Common myeloid progenitor, CD34-positive (primary cell): ENCODE results near the gene DNAJC4.

ENCODE experiments used
- CTCF ChIA-PET: fragments of 350-600 bp; sonication (Branson Sonifier 250); formaldehyde crosslinking; loops from one replicate; lab custom pipeline; 2021; ENCODE audit warnings: antibody characterized with exemption; lab: Charles Lee
- POLR2A ChIA-PET: fragments of 350-600 bp; sonication (Branson Sonifier 250); formaldehyde crosslinking; loops from one replicate; lab custom pipeline; 2021; ENCODE audit warnings: antibody characterized with exemption; lab: Charles Lee
- DNase-seq, 3 donors: peaks; one replicate each; pipeline versions ENCODE4 v3.0.0 to v3.0.0-alpha.2; 2013
- H3K27ac ChIP-seq, 2 experiments: 1 replicate in 1 of 2; 2 replicates in 1 of 2; pipeline ENCODE4 v1.7.0; 2013; ENCODE audit warnings: inconsistent platforms in 2 of 2, low read length in 2 of 2, mild to moderate bottlenecking in 2 of 2, low read depth in 1 of 2, moderate library complexity in 1 of 2; ENCODE audit not compliant: severe bottlenecking in 2 of 2, insufficient read depth in 1 of 2, poor library complexity in 1 of 2
- H3K27me3 ChIP-seq, 5 experiments: replicated peaks in 2 of 5; 1 replicate in 3 of 5; 2 replicates in 2 of 5; pipeline versions ENCODE4 v1.6.1 to v1.7.0; 2013; ENCODE audit warnings: low read length in 4 of 5, mild to moderate bottlenecking in 2 of 5, moderate library complexity in 2 of 5, inconsistent platforms in 1 of 5; ENCODE audit not compliant: insufficient read depth in 5 of 5, control insufficient read depth in 4 of 5
- H3K36me3 ChIP-seq, 4 experiments: 1 replicate in 2 of 4; 2 replicates in 2 of 4; pipeline versions ENCODE4 v1.6.1 to v1.7.0; 2013; ENCODE audit warnings: low read length in 3 of 4, control low read depth in 1 of 4, mild to moderate bottlenecking in 1 of 4; ENCODE audit not compliant: control insufficient read depth in 4 of 4, insufficient read depth in 4 of 4
- H3K4me1 ChIP-seq, 4 experiments: 1 replicate in 3 of 4; 2 replicates in 1 of 4; pipeline versions ENCODE4 v1.6.1 to v1.7.1; 2013; ENCODE audit warnings: low read length in 3 of 4, mild to moderate bottlenecking in 3 of 4, control low read depth in 1 of 4, inconsistent platforms in 1 of 4, moderate library complexity in 1 of 4; ENCODE audit not compliant: control insufficient read depth in 4 of 4, insufficient read depth in 4 of 4; ENCODE audit errors: control extremely low read depth in 1 of 4
- H3K4me3 ChIP-seq, 7 experiments: 1 replicate in 4 of 7; 2 replicates in 3 of 7; pipeline versions ENCODE4 v1.5.1 to v1.7.0; 2013; ENCODE audit warnings: mild to moderate bottlenecking in 7 of 7, low read length in 6 of 7, moderate library complexity in 6 of 7, inconsistent platforms in 2 of 7, low read depth in 2 of 7, control low read depth in 1 of 7; ENCODE audit not compliant: insufficient read depth in 4 of 7, control insufficient read depth in 1 of 7; ENCODE audit errors: extremely low read depth in 1 of 7
- H3K9me3 ChIP-seq, 5 experiments: 1 replicate in 4 of 5; 2 replicates in 1 of 5; pipeline versions ENCODE4 v1.6.1 to v1.7.1; 2013; ENCODE audit warnings: low read length in 4 of 5, mild to moderate bottlenecking in 2 of 5, inconsistent platforms in 1 of 5, low read depth in 1 of 5, moderate library complexity in 1 of 5; ENCODE audit not compliant: control insufficient read depth in 4 of 5, insufficient read depth in 2 of 5; ENCODE audit errors: control extremely low read depth in 1 of 5
- WGBS: methylation state at CpG from one replicate; pipeline ENCODE4 v1.1.5; 2013; ENCODE audit not compliant: insufficient coverage; 5-methylcytosine and 5-hydroxymethylcytosine counted together

DNAJC4 gene

GRCh38 chr11:64249038-64249437 lies 18.7 kb downstream of the DNAJC4 start:
- no peak overlapping the region for H3K4me3 ChIP-seq
- POLR2A ChIA-PET, result interaction anchor here (1.6 kb wide), 1 partner anchor 19 kb away, joined by 4 read pairs; no protein-coding TSS in a partner anchor
- peaks cover 0 to 72% (median 68%) of the 10 kb centered on the region in 4 experiments for H3K4me1 ChIP-seq

GRCh38 chr11:64249563-64250414 lies 19.4 kb downstream of the DNAJC4 start:
- CTCF ChIA-PET, result interaction anchor here (1.0 to 12.2 kb wide), 13 partner anchors 10 to 108 kb away, joined by 3 to 177 read pairs (median 6); partner anchors contain the start of genes BAD, CATSPERZ and FERMT3
- H3K9me3 ChIP-seq, result no peaks in the 10 kb centered on the region
- no peaks in the 10 kb centered on the region for H3K27me3 ChIP-seq
- peaks cover 0 to 65% (median 62%) of the 10 kb centered on the region in 4 experiments for H3K4me1 ChIP-seq
- peaks cover 0 to 12% (median 2%) of the 10 kb centered on the region in 4 experiments for H3K36me3 ChIP-seq
- no peak overlapping the region for H3K27ac ChIP-seq
- WGBS, result 87% methylated on average over 7 of the region's 8 CpGs
- POLR2A ChIA-PET, result interaction anchor here (1.2 to 1.7 kb wide), 4 partner anchors 18 to 68 kb away, joined by 3 to 10 read pairs (median 5); partner anchors contain the start of genes FERMT3 and TRMT112
- H3K4me3 ChIP-seq, result peak overlapping the region in 2 of 7 experiments; percentile 33 to 55
- no peak for DNase-seq

More at GRCh38 chr11:64249038-64249437, 18.7 kb downstream of the DNAJC4 start:
- peaks cover 0 to 7% (median 3%) of the 10 kb centered on the region in 4 experiments for H3K36me3 ChIP-seq
- CTCF ChIA-PET, result interaction anchor here (1.2 to 12.2 kb wide), 6 partner anchors 11 to 54 kb away, joined by 3 to 177 read pairs (median 24); partner anchors contain the start of genes CATSPERZ and FERMT3
- no peak overlapping the region for H3K27ac ChIP-seq
- H3K9me3 ChIP-seq, result no peaks in the 10 kb centered on the region
- H3K27me3 ChIP-seq, result no peaks in the 10 kb centered on the region
- WGBS, result 100% methylated on average over 4 of the region's 4 CpGs
- DNase-seq, result no peak

GRCh38 chr11:64250415-64251015 lies 20.2 kb downstream of the DNAJC4 start:
- peaks cover 0 to 16% (median 7%) of the 10 kb centered on the region in 4 experiments for H3K36me3 ChIP-seq
- no peak overlapping the region for H3K27ac ChIP-seq
- POLR2A ChIA-PET, result interaction anchor here (1.2 to 1.7 kb wide), 4 partner anchors 18 to 67 kb away, joined by 3 to 10 read pairs (median 5); partner anchors contain the start of genes FERMT3 and TRMT112
- no peaks in the 10 kb centered on the region for H3K27me3 ChIP-seq
- WGBS, result 25% methylated on average over 11 of the region's 13 CpGs
- H3K4me1 ChIP-seq, result peaks cover 0 to 59% (median 55%) of the 10 kb centered on the region in 4 experiments
- CTCF ChIA-PET, result interaction anchor here (0.9 to 12.2 kb wide), 16 partner anchors 7 to 107 kb away, joined by 3 to 177 read pairs (median 5); partner anchors contain the start of genes BAD, CATSPERZ and FERMT3
- H3K4me3 ChIP-seq, result peak overlapping the region; percentile 46 to 85 (median 75)
- no peaks in the 10 kb centered on the region for H3K9me3 ChIP-seq
- DNase-seq, result no peak

- H3K36me3 ChIP-seq, result peaks cover 0 to 23% (median 10%) of the 10 kb centered on the region in 4 experiments
- H3K9me3 ChIP-seq, result no peaks in the 10 kb centered on the region
- no peak within 1 kb of the TSS for H3K27ac ChIP-seq
- peaks cover 0 to 54% (median 51%) of the 10 kb centered on the region in 4 experiments for H3K4me1 ChIP-seq
- ChIA-PET CTCF (interaction anchor here (0.9 to 12.2 kb wide), 14 partner anchors 8 to 104 kb away, joined by 3 to 177 read pairs (median 6); partner anchors contain the start of genes BAD, CATSPERZ and FERMT3), POLR2A (interaction anchor here (0.6 to 1.7 kb wide), 5 partner anchors 9 to 66 kb away, joined by 3 to 10 read pairs (median 4); partner anchors contain the start of genes FERMT3 and TRMT112)
- H3K4me3 ChIP-seq, result peak within 1 kb of the TSS; percentile 46 to 85 (median 75)
- H3K27me3 ChIP-seq, result no peaks in the 10 kb centered on the region
- peak in 2 of 3 donors; percentile 49 to 55 for DNase-seq
- WGBS, result 0% methylated on average over 64 of the region's 75 CpGs
Measured at GRCh38 chr11:64251016-64251752, 20.8 kb downstream of the DNAJC4 start, which contains the start of gene PLCB3. PLCB3 (plus strand) TSS chr11:64251530; CDS start chr11:64251650, 120 bp downstream.

GRCh38 chr11:64251753-64252002 lies 21.3 kb downstream of the DNAJC4 start:
- H3K36me3 ChIP-seq, result peaks cover 0 to 28% (median 14%) of the 10 kb centered on the region in 4 experiments
- CTCF ChIA-PET, result interaction anchor here (0.7 to 12.2 kb wide), 11 partner anchors 8 to 104 kb away, joined by 3 to 177 read pairs (median 5); partner anchors contain the start of genes BAD, CATSPERZ and FERMT3
- H3K9me3 ChIP-seq, result no peaks in the 10 kb centered on the region
- DNase-seq, result no peak
- H3K27me3 ChIP-seq, result no peaks in the 10 kb centered on the region
- POLR2A ChIA-PET, result interaction anchor here (0.6 to 0.7 kb wide), 2 partner anchors 9 to 17 kb away, joined by 3 to 4 read pairs; no protein-coding TSS in a partner anchor
- H3K4me1 ChIP-seq, result peaks cover 0 to 54% (median 51%) of the 10 kb centered on the region in 4 experiments
- no peak overlapping the region for H3K27ac ChIP-seq
- peak overlapping the region; percentile 46 to 85 (median 75) for H3K4me3 ChIP-seq
- WGBS, result 0% methylated on average over 12 of the region's 18 CpGs
